ENCODE results near the gene SFT2D1. TPM values are rescaled to one million over a fixed set of nuclear protein-coding genes. Genes with fewer than 3 reads are reported as not detected.

Gene SFT2D1
- total and polyA plus RNA-seq, 9 of the 15 experiments (the other 6 are each of a cell fraction or from before 2014, with no cell fraction given), result 54.4 to 140 (median 74.6) TPM

DNA sequence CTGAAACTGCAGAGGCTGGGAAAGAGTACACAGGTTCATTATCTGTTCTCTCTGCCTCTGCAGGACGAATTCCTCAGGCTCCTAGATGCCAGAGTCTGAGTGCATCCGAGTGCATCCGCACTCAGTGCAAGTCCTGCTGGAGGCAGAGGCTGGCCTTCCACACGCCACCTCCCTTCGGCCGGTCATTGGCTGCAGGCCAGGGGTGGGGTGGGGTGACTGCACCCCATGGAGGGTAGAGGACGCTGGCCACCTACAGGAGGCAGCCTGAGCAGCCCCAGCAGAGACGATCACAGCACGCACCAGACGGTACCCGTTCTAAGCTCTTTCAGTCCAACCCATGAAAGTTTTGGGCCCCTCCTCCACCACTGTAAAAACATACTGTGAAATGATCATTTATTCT, 11.7 kb downstream of the SFT2D1 start (continued):
- TF ChIP-seq ARID1B (IDR thresholded peaks at IDR 0.05) (peak; percentile 30), EWSR1 (IDR thresholded peaks at IDR 0.05; ENCODE audit: borderline replicate concordance, low read depth, partially characterized antibody) (no peak), ARID2 (IDR thresholded peaks at IDR 0.05) (no peak), LCOR (CRISPR knock-in tag; IDR thresholded peaks at IDR 0.05) (no peak), NR2C2 (CRISPR knock-in tag; IDR thresholded peaks at IDR 0.05) (no peak), NR2C2 (tag; IDR thresholded peaks at IDR 0.05) (no peak), ZNF124 (CRISPR knock-in tag; IDR thresholded peaks at IDR 0.05) (no peak), TRIM24 (IDR thresholded peaks at IDR 0.05) (no peak), MXI1 (IDR thresholded peaks at IDR 0.05; ENCODE audit: low read depth, low read length) (no peak), ZNF174 (CRISPR knock-in tag; IDR thresholded peaks at IDR 0.05) (no peak), ELK3 (CRISPR knock-in tag; IDR thresholded peaks at IDR 0.05) (no peak), ZBED1 (IDR thresholded peaks at IDR 0.05) (no peak; the same call in 1 of the 2 replicates), MAFF (IDR thresholded peaks at IDR 0.05; ENCODE audit: low read length) (no peak), BCOR (IDR thresholded peaks at IDR 0.05) (no peak), HDAC6 (IDR thresholded peaks at IDR 0.05; ENCODE audit: low read depth, low read length) (no peak), TAL1 (IDR thresholded peaks at IDR 0.05) (no peak)
- TF ChIP-seq, protein P1, sequence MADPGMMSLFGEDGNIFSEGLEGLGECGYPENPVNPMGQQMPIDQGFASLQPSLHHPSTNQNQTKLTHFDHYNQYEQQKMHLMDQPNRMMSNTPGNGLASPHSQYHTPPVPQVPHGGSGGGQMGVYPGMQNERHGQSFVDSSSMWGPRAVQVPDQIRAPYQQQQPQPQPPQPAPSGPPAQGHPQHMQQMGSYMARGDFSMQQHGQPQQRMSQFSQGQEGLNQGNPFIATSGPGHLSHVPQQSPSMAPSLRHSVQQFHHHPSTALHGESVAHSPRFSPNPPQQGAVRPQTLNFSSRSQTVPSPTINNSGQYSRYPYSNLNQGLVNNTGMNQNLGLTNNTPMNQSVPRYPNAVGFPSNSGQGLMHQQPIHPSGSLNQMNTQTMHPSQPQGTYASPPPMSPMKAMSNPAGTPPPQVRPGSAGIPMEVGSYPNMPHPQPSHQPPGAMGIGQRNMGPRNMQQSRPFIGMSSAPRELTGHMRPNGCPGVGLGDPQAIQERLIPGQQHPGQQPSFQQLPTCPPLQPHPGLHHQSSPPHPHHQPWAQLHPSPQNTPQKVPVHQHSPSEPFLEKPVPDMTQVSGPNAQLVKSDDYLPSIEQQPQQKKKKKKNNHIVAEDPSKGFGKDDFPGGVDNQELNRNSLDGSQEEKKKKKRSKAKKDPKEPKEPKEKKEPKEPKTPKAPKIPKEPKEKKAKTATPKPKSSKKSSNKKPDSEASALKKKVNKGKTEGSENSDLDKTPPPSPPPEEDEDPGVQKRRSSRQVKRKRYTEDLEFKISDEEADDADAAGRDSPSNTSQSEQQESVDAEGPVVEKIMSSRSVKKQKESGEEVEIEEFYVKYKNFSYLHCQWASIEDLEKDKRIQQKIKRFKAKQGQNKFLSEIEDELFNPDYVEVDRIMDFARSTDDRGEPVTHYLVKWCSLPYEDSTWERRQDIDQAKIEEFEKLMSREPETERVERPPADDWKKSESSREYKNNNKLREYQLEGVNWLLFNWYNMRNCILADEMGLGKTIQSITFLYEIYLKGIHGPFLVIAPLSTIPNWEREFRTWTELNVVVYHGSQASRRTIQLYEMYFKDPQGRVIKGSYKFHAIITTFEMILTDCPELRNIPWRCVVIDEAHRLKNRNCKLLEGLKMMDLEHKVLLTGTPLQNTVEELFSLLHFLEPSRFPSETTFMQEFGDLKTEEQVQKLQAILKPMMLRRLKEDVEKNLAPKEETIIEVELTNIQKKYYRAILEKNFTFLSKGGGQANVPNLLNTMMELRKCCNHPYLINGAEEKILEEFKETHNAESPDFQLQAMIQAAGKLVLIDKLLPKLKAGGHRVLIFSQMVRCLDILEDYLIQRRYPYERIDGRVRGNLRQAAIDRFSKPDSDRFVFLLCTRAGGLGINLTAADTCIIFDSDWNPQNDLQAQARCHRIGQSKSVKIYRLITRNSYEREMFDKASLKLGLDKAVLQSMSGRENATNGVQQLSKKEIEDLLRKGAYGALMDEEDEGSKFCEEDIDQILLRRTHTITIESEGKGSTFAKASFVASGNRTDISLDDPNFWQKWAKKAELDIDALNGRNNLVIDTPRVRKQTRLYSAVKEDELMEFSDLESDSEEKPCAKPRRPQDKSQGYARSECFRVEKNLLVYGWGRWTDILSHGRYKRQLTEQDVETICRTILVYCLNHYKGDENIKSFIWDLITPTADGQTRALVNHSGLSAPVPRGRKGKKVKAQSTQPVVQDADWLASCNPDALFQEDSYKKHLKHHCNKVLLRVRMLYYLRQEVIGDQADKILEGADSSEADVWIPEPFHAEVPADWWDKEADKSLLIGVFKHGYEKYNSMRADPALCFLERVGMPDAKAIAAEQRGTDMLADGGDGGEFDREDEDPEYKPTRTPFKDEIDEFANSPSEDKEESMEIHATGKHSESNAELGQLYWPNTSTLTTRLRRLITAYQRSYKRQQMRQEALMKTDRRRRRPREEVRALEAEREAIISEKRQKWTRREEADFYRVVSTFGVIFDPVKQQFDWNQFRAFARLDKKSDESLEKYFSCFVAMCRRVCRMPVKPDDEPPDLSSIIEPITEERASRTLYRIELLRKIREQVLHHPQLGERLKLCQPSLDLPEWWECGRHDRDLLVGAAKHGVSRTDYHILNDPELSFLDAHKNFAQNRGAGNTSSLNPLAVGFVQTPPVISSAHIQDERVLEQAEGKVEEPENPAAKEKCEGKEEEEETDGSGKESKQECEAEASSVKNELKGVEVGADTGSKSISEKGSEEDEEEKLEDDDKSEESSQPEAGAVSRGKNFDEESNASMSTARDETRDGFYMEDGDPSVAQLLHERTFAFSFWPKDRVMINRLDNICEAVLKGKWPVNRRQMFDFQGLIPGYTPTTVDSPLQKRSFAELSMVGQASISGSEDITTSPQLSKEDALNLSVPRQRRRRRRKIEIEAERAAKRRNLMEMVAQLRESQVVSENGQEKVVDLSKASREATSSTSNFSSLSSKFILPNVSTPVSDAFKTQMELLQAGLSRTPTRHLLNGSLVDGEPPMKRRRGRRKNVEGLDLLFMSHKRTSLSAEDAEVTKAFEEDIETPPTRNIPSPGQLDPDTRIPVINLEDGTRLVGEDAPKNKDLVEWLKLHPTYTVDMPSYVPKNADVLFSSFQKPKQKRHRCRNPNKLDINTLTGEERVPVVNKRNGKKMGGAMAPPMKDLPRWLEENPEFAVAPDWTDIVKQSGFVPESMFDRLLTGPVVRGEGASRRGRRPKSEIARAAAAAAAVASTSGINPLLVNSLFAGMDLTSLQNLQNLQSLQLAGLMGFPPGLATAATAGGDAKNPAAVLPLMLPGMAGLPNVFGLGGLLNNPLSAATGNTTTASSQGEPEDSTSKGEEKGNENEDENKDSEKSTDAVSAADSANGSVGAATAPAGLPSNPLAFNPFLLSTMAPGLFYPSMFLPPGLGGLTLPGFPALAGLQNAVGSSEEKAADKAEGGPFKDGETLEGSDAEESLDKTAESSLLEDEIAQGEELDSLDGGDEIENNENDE (IDR thresholded peaks at IDR 0.05; ENCODE audit: low read depth, low read length), result no peak
- TF ChIP-seq, protein P2, sequence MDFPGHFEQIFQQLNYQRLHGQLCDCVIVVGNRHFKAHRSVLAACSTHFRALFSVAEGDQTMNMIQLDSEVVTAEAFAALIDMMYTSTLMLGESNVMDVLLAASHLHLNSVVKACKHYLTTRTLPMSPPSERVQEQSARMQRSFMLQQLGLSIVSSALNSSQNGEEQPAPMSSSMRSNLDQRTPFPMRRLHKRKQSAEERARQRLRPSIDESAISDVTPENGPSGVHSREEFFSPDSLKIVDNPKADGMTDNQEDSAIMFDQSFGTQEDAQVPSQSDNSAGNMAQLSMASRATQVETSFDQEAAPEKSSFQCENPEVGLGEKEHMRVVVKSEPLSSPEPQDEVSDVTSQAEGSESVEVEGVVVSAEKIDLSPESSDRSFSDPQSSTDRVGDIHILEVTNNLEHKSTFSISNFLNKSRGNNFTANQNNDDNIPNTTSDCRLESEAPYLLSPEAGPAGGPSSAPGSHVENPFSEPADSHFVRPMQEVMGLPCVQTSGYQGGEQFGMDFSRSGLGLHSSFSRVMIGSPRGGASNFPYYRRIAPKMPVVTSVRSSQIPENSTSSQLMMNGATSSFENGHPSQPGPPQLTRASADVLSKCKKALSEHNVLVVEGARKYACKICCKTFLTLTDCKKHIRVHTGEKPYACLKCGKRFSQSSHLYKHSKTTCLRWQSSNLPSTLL (IDR thresholded peaks at IDR 0.05), result no peak
